NK-92 (cell line): ENCODE data around the gene PCDH9.
"Not testable (repeated sequence)": the region's sequence is repeated elsewhere in the genome, so short reads cannot be mapped to it uniquely, and the experiment has no call there.

ENCODE experiments used
- DNase-seq: peaks from one replicate; lab custom pipeline; 2025; ENCODE audit not compliant: unreplicated experiment; lab: John Stamatoyannopoulos, UW

The PCDH9 gene

DNA sequence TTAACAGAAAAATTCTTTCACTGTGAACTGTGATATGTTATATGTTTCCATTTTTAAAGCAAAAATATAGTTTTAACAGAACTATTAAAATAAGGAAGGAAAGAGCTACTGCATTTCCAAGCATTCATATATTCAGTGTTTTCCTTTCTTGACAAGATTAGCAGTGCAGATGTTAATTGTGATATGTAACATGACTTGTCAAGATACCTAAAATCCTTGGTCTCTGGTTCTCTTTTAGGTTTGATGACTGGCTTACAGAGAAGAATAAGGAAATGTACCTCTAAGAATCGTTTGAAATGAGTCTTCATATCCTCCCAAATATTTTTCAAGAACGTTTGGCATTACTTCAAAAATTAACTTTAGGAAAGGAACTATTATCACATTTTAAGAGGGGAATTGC is 907.2 kb downstream of the PCDH9 start:
- DNase-seq: no peak

DNA sequence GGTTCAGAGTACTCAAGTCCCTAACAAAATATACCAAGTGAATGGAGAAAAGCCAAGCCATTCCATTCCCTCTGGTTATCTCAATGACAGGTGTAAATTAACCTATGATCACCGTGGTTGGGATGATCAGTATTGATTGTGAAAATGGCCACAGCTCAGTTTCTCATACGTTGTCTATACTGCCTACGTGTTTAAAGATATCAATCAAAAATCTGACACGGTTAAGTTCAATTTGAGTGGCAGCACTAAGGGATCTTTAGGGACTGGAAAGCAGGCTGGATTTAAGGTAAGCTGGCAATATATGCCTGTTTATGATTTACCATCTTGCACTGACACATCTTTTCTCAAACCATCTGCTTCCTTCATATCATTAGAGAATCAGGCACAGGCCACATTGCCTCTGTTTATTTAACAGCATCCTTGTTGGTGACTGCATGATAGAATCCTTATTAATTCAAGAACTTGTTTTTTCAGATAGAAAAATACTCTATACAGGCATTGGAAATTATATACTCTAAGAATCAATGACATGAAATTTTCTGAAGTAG is 907.9 kb downstream of the PCDH9 start:
- DNase-seq: no peak

DNA sequence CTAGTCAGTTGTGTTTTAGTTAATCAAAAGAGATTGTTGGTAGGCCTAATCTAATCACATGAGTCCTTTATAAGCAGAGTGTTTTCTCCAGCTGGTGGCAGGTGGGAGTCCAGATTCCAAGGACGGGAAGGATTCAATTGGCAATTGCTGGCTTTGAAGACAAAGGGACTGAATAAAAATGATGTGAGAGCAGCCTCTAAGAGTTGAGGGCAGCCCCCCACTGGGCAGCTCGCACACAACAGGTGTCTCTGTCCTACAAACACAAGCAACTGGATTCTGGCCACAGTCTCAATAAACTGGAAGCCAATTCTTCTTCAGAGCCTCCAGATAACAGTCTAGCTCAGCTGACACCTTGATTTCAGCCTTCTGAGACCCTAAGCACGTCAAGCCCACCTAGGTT is 915.2 kb downstream of the PCDH9 start:
- no peak for DNase-seq

DNA sequence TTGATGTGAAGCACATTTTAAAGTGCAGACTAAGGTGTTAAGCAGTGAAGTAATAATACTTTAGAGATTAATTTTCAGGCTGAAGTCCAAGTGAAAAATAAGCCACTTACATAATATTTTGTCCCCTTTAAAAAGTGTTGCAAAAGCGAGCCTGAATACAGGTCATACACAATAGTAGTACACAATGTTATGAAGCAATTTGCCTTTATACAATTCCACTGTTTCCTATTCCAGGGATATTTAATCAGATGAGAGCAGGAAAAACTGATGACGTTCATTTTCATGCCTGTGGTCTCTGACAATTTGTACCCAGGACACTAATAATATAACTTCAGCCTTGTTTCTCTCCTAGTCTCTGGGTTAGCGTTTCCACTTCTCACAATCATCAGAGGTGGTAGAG is 916.7 kb downstream of the PCDH9 start:
- no peak for DNase-seq

DNA sequence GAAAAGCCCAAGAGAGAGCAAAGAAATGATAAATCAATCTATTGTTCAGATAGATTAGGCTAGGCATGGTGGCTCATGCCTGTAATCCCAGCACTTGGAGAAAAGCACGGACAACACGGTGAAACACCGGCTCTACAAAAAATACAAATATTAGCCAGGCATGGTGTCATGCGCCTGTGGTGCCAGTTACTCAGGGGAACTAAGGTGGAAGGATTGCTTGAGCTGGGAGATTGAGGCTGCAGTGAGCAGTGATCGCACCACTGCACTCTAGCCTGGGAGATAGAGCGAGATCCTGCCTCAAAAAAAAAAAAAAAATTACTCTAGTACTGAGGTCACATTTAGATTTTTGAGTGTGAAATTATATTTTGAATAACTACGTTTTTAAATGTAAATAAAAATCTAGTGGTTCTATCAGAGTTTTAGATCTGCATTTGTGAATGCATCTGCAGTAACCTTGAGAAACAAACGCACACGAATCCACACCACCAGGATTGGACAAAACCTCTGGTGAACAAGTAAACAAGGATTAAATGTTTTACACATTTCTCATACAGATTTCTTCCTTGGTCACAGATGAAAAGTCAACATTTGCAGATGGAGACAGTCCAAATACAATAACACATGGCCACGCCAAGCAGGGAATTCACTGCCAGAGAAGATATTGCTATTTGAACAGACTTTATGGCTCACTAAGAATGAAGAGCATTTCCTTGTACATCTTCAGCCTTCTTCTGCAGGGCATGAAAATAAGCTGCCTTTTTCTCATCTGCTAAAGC is 917.6 kb downstream of the PCDH9 start:
- no peak for DNase-seq

DNA sequence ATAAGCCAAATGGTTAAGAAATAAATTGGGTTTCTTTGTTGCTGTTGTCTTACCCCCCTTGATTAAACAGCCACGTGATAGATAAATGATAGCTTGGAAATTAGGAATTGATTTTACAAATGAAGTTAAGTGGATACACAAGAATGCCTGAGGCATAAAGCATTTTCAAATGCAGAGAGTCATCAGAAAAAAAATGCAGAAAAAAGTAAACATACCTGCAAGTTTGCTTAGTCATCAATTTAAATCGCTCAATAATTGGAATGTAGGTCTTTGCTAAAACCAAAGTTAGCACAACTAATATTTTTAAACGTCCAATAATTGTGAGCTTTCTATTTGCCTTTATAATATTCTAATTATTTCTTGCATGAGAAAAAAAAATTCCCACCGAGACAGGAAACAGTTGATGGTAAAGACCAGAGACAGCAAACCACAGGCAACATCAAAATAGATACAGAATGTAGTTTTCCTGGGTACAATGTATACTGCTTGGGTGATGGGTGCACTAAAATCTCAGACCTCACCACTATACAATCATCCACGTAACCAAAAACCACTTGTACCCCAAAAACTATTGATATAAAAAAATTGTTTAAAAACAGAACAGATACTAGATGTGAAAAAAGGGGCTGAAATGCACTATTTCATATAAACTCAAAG is 924.0 kb downstream of the PCDH9 start:
- no peak for DNase-seq

DNA sequence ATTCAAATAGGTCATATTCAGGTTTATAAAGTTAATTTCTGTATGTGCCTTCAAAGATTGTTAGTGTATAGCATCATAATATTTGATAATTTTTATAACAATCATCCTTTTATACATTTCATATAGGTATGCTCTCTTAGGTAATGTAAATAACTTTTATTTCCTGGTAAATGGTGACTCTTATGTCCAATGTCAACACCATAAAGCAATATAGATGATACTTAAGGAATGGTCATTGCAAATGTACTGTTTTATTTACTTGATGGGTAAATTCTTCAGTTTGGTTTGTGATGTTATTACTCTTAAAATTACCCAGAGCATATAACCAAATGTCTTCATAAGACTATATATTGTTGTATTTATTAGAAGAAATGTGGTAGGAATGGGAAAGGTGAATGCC is 928.7 kb downstream of the PCDH9 start:
- no peak for DNase-seq

DNA sequence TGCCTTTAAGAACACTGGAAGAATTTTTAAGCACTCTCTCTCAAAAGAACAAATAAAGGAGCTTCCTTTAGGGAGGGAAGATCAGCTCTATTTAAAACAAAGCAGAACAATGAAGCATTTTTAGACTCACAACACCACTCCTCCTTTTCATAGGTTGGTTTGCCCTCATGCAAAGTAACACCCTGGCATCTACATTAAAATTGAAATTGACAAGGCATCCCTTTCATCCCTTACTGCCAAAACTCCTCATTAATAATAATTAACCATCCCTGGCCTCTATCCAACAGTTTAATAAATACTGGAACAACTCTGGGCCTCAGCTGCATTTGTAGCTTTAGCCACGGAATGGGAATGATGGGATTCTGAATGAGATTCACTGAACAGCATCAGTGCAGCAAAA is 929.1 kb downstream of the PCDH9 start:
- DNase-seq: no peak

DNA sequence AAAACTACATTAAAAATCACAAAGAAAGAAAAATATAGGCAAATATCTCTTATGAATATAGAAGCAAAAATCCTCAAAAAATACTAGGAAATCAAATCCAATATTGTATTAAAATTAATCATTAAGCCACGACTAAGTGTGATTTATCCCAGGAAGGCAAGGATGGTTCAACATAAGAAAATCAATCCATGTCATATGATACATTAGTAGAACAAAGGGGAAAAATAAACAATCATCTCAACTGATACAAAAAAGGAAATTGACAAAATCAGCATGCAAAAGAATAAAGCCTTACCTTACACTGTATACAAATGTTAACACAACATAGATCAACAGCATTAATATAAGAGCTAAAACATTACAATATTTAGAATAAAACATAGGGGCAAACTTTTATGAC is 933.3 kb downstream of the PCDH9 start:
- no peak for DNase-seq

DNA sequence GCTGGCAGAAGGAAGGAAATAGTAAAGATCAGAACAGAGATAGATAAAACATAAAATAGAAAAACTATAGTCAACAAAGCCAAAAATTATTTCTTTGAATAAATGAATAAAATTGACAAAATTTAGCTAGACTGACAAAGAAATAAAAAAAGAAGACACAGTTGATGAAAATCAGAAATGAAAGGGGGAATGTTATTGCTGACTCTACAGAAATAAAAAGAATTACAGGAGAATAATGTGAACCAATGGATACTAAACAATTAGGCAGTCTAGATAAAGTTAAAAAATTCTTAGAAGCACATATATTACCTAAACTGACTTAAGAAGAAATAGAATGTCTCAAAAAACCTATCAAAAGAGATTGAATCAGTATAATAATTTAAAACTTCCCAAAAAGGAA is 933.8 kb downstream of the PCDH9 start:
- no peak for DNase-seq

DNA sequence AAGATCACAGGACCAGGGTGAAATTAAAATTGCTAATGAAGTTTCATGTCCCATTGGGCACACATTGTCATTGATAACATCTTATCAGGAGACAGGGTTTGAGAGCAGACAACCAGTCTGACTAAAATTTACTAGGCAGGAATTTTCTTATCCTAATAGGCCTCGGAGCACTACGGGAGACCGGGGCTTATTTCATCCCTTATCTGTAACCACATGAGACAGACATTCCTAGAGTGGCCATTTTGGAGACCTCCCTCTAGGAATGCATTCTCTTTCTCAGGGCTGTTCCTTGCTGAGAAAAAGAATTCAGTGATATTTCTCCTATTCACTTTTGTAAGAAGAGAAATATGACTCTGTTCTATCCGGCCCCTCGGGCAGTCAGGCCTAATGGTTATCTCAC is 943.3 kb downstream of the PCDH9 start:
- not testable (repeated sequence) for DNase-seq

DNA sequence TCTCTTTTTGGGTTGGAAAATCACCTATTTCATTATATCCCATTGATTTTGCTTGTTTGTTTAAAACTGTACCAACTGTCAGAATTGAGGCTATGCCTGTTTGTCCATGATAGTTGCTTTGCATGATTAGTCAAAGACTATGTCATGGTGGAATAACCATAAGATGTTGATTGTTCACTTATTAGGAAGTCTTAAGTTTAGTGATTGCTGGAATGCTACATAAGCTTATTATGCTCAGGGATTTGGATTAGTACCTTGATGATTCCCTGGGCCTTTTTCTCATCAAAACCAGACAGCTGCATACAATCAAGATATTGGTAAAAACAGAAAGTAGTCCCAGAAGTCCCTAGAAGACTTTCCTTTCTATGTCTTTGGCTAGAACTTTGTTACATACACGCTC is 954.7 kb downstream of the PCDH9 start:
- DNase-seq: no peak

DNA sequence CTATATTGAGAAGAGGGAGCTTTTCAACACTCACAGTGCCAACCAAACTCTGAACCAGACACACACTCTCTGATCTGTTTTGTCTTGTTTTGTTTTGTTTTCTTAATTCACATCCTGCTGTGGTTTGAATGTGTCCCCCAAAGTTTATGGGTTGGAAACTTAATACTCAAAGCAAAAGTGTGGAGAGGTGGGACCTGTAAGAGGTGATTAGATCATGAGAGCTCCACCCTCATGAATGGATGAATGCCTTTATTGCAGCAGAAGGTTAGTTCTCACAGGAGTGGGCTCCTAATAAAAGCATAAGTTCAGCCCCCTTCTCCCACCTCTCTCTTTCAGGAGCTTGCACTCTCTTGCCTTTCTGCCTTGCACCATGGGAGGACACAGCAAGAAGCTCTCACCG is 957.1 kb downstream of the PCDH9 start:
- DNase-seq: no peak

DNA sequence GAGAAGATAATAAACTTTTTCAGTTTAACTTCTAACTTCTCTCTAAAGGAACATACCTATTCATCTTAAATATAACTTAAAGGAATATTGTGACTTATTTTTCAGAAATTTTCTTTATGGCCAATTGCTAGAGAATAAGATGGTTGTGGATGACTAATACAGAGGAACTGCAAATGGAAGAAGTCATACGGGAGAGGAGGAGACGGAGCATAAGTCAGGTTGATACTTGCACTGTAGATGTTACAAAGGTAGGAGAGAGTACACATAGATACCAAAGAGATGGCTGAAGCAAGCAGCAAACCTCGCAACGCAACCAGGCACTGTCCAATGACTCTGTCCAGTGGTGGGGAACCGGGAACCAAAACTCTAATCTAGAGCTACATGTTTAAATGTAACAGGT is 963.4 kb downstream of the PCDH9 start:
- DNase-seq: no peak

DNA sequence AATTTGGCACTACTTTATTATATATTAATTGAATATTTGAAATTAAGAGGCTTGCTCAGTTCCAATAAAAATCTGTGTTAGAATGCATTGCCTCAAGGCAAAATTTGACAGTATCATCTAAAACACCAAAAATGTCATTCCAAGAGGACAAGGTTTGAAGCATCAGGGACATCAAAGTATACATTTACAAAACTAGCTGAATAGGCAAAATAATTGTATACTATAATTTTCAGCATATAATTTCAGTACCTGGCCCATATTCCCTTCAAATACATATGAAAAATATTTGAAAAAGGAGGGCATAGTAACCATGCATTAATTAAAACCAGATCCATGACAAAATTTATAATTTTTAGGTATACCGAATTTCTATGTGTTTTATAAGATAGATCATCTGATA is 963.8 kb downstream of the PCDH9 start:
- no peak for DNase-seq

DNA sequence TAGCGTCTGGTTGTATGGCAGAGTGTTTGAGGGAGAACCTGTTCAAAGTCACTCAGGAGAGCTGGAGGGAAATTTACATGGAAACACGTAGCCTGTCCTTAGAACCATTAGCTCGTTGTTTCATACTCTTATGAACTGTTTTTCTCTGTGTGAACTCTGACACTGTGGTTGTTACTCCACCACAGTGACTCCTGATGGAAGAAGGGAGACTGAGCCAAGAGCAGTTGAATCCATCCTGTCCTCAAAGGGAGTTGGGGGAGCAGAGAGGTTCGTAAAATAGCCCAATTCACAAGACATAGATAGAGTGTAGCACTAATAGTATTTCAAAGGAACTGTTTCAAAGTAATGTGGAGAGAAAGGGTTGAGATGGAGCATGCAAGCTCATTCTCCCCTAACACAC is 964.8 kb downstream of the PCDH9 start:
- no peak for DNase-seq

DNA sequence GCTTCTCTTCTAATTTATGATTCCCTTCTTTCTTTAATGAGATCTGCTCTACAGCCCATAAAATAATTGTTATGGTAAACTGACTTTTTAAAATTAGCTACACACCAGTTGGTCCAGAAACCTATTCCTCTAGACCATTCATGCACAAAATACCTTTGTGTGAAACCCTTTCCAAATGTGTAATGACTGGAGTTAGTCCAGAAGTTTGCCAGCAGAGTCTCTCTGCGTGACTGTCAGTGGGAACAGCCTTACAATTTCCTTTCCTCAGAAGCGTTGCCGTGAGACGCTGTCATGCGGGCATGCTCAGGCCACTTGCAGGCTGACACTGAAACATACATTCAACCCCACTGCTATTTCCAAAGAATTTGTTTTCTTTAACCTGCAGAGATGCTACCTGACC is 965.2 kb downstream of the PCDH9 start:
- no peak for DNase-seq

DNA sequence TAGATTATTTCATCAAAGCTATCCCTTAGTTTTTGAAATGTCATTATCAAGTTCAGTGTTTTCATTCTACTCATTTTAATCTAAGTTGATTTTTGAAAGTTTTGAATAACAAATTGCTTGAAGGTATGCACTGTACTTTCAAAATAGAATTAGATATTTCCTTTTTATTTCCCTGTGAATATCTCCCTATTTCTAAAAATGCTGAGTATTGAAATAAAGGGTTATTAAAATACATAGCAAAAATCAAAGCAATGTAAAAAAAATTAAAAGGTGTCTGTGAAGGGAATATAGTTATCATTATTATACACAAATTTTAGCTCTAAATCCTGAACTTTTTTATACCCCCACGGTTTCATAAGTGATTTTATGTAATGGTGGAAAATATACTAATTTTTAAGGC is 967.8 kb downstream of the PCDH9 start:
- no peak for DNase-seq

DNA sequence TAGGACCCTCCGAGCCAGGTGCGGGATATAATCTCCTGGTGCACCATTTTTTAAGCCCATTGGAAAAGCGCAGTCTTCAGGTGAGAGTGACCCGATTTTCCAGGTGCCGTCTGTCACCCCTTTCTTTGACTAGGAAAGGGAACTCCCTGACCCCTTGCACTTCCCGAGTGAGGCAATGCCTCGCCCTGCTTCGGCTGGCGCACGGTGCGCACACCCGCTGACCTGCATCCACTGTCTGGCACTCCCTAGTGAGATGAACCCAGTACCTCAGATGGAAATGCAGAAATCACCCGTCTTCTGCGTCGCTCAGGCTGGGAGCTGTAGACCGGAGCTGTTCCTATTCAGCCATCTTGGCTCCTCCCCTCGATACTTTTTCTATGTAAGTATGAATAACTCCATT is 970.7 kb downstream of the PCDH9 start:
- not testable (repeated sequence) for DNase-seq
